ENCODE measurements around the gene CCDC159. TPM values are rescaled to one million over a fixed set of nuclear protein-coding genes. Genes with fewer than 3 reads are reported as not detected.

The CCDC159 gene
- total RNA-seq, 2 experiments from 2014 or later = 10.9 to 12.1 TPM

Other genes with a start within 250 kb of the CCDC159 start
- gene SPC24, start 190.7 kb upstream of the CCDC159 start, total RNA-seq = 10 to 100 TPM; 37.7 to 37.9 TPM
- gene KANK2, start 149.0 kb upstream of the CCDC159 start, total RNA-seq = 1 to 10 TPM; 1.5 to 3.2 TPM
- not detected for gene ANGPTL8, start 106.9 kb upstream of the CCDC159 start, total RNA-seq
- gene DOCK6, start 84.0 kb upstream of the CCDC159 start, total RNA-seq = 1 to 10 TPM; 2.2 to 3.0 TPM
- not detected for gene TSPAN16, start 50.4 kb upstream of the CCDC159 start, total RNA-seq
- 1 to 10 TPM; 5.4 to 5.5 TPM for gene RAB3D, start 6.9 kb upstream of the CCDC159 start, total RNA-seq
- 10 to 100 TPM; 26.0 to 29.3 TPM for gene TMEM205, start 251 bp upstream of the CCDC159 start, total RNA-seq
- gene PLPPR2, start 8.9 kb downstream of the CCDC159 start, total RNA-seq = 1 to 10 TPM; 1.3 to 1.7 TPM
- 1 to 10 TPM; 1.6 to 2.6 TPM for gene SWSAP1, start 28.1 kb downstream of the CCDC159 start, total RNA-seq
- 1 to 10 TPM; 4.9 to 5.2 TPM for gene EPOR, start 37.8 kb downstream of the CCDC159 start, total RNA-seq
- gene RGL3, start 72.8 kb downstream of the CCDC159 start, total RNA-seq = not detected
- under 1 TPM in 1 of 2 experiments, not detected in 1; 0.19 TPM for gene ODAD3, start 88.6 kb downstream of the CCDC159 start, total RNA-seq
- 100 to 1,000 TPM; 254 to 256 TPM for gene PRKCSH, start 89.1 kb downstream of the CCDC159 start, total RNA-seq
- not detected for gene ELAVL3, start 134.5 kb downstream of the CCDC159 start, total RNA-seq
- 10 to 100 TPM; 13.5 to 16.6 TPM for gene ZNF653, start 159.3 kb downstream of the CCDC159 start, total RNA-seq
- gene ECSIT, start 182.6 kb downstream of the CCDC159 start, total RNA-seq = 10 to 100 TPM; 52.4 to 56.4 TPM
- gene CNN1, start 192.3 kb downstream of the CCDC159 start, total RNA-seq = not detected
- gene ELOF1, start 212.7 kb downstream of the CCDC159 start, total RNA-seq = 10 to 100 TPM; 64.2 to 68.5 TPM
- gene ACP5, start 231.1 kb downstream of the CCDC159 start, total RNA-seq = 1 to 10 TPM; 2.5 to 3.1 TPM

Data from activated CD8-positive, alpha-beta memory T cell treated with anti-CD3 and anti-CD28 coated beads for 36 hours (primary cell).